ENCODE data around the gene E4F1. TPM values are rescaled to one million over a fixed set of nuclear protein-coding genes. Genes with fewer than 3 reads are reported as not detected.
A peak's percentile ranks its signal among the peaks of the same experiment; 100 is the strongest.

E4F1 gene
- total and polyA plus RNA-seq, 9 of the 15 experiments (the other 6 are each of a cell fraction or from before 2014, with no cell fraction given), result 0.48 to 94.9 (median 20.4) TPM

- TF ChIP-seq ZNF318 (IDR thresholded peaks at IDR 0.05; ENCODE audit: borderline replicate concordance in 1 of 2, low read depth in 1 of 2) (no peak), THRAP3 (IDR thresholded peaks at IDR 0.05; ENCODE audit: borderline replicate concordance) (no peak), HCFC1 (IDR thresholded peaks at IDR 0.05; ENCODE audit: low read depth, low read length) (peak; percentile 74), ZC3H8 (IDR thresholded peaks at IDR 0.05) (no peak), CHD7 (IDR thresholded peaks at IDR 0.05; ENCODE audit: low read depth, low read length) (no peak), SRF (CRISPR knock-in tag; IDR thresholded peaks at IDR 0.05) (peak in 1 of 2 experiments; percentile 94; a peak in 2 of 4 replicates), ELF2 (CRISPR knock-in tag; IDR thresholded peaks at IDR 0.05) (no peak)
Measured at GRCh38 chr16:2223221-2223941, at the start of gene E4F1 (continued).

Data from K562 (cell line).